Smooth muscle cell (in vitro differentiated cells): Measurements from ENCODE around the gene OR2S2. TPM values are rescaled to one million over a fixed set of nuclear protein-coding genes. Genes with fewer than 3 reads are reported as not detected.

Experiments
- DNase-seq: peaks from one replicate; lab custom pipeline; 2025; ENCODE audit not compliant: unreplicated experiment; lab: John Stamatoyannopoulos, UW
- H2AFZ ChIP-seq: fragments of 200-600 bp; sonication (generic); 2 replicates; pipeline ENCODE4 v1.6.0; 2016; ENCODE audit warnings: antibody characterized with exemption, low read depth, mild to moderate bottlenecking
- H3F3A ChIP-seq: fragments of 200-600 bp; sonication (generic); 2 replicates; pipeline ENCODE4 v1.6.0; 2017; ENCODE audit warnings: antibody characterized with exemption, low read depth
- H3K27ac ChIP-seq: fragments of 200-600 bp; sonication (generic); 2 replicates; pipeline ENCODE4 v1.5.1; 2016; ENCODE audit warnings: low read depth, mild to moderate bottlenecking
- H3K27me3 ChIP-seq: fragments of 200-600 bp; sonication (generic); 2 replicates; pipeline ENCODE4 v1.6.1; 2016; ENCODE audit warnings: low read depth, mild to moderate bottlenecking
- H3K36me3 ChIP-seq: fragments of 200-600 bp; sonication (generic); 2 replicates; pipeline ENCODE4 v1.5.1; 2016; ENCODE audit warnings: low read depth
- H3K4me1 ChIP-seq: fragments of 200-600 bp; sonication (generic); 2 replicates; pipeline ENCODE4 v1.5.1; 2016; ENCODE audit warnings: low read depth
- H3K4me2 ChIP-seq: fragments of 200-600 bp; sonication (generic); 2 replicates; pipeline ENCODE4 v1.6.0; 2016; ENCODE audit warnings: mild to moderate bottlenecking
- H3K4me3 ChIP-seq: fragments of 200-600 bp; sonication (generic); 2 replicates; pipeline ENCODE4 v1.5.1; 2016; ENCODE audit warnings: mild to moderate bottlenecking
- H3K79me2 ChIP-seq: fragments of 200-600 bp; sonication (generic); 2 replicates; pipeline ENCODE4 v1.6.0; 2016; ENCODE audit warnings: low read depth, mild to moderate bottlenecking
- H3K9ac ChIP-seq: fragments of 200-600 bp; sonication (generic); 2 replicates; pipeline ENCODE4 v1.6.0; 2016; ENCODE audit warnings: low read depth
- H3K9me3 ChIP-seq: fragments of 200-600 bp; sonication (generic); replicated peaks from 2 replicates; pipeline ENCODE4 v1.5.1; 2016; ENCODE audit warnings: low read depth
- H4K20me1 ChIP-seq: fragments of 200-600 bp; sonication (generic); 2 replicates; pipeline ENCODE4 v1.6.0; 2016; ENCODE audit warnings: low read depth
- CTCF ChIP-seq: fragments of 200-600 bp; sonication (generic); IDR thresholded peaks from 2 replicates; pipeline ENCODE4 v1.5.1; 2017; ENCODE audit warnings: borderline replicate concordance, mild to moderate bottlenecking, antibody characterized with exemption; ENCODE audit not compliant: insufficient read depth, poor library complexity, severe bottlenecking
- WGBS: methylation state at CpG from one replicate; pipeline ENCODE4 v1.1.7; 2016; ENCODE audit warnings: low lambda C conversion rate; 5-methylcytosine and 5-hydroxymethylcytosine counted together
- polyA plus RNA-seq: library from polyadenylated mRNA; unstranded; fragments of >200 nt; fragmentation: Nextera tagmentation; extraction: Ambion mirVana; gene quantifications from 2 replicates; pipeline ENCODE4 v1.2.1, GENCODE V29; 2016
- total RNA-seq: library from RNA; depleted of rRNA; stranded (reverse); fragments of >200 nt; gene quantifications from 2 replicates; pipeline ENCODE4 v1.2.3, GENCODE V29; 2014

Gene OR2S2, protein sequence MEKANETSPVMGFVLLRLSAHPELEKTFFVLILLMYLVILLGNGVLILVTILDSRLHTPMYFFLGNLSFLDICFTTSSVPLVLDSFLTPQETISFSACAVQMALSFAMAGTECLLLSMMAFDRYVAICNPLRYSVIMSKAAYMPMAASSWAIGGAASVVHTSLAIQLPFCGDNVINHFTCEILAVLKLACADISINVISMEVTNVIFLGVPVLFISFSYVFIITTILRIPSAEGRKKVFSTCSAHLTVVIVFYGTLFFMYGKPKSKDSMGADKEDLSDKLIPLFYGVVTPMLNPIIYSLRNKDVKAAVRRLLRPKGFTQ
- total RNA-seq (0.13 TPM in 1 of 2 replicates, not detected in the other), polyA plus RNA-seq (0.21 TPM in 1 of 2 replicates, not detected in the other)

GRCh38 chr9:35958104-35958837, at the start of gene OR2S2:
Gene OR2S2 (minus strand): TSS chr9:35958154. CDS start chr9:35958098, 56 bp downstream.
- Histone ChIP-seq H3K27ac (no peak within 1 kb of the TSS), H3K4me3 (no peak within 1 kb of the TSS), H4K20me1 (no peaks in the 10 kb centered on the region), H3K4me1 (no peaks in the 10 kb centered on the region), H3F3A (no peaks in the 10 kb centered on the region), H3K27me3 (no peaks in the 10 kb centered on the region), H3K79me2 (no peaks in the 10 kb centered on the region), H3K9me3 (no peaks in the 10 kb centered on the region), H3K36me3 (no peaks in the 10 kb centered on the region), H3K4me2 (no peak within 1 kb of the TSS), H3K9ac (no peak within 1 kb of the TSS), H2AFZ (no peak within 1 kb of the TSS)
- 89% methylated on average over 5 of the region's 5 CpGs for WGBS
- DNase-seq, result no peak
- no peak for TF ChIP-seq CTCF

- H3K9me3 ChIP-seq, result no peaks in the 10 kb centered on the region
- no peaks in the 10 kb centered on the region for H3K36me3 ChIP-seq
- H3K4me2 ChIP-seq, result no peak overlapping the region
- H3K79me2 ChIP-seq, result no peaks in the 10 kb centered on the region
- H2AFZ ChIP-seq, result no peak overlapping the region
- H3F3A ChIP-seq, result no peaks in the 10 kb centered on the region
- TF ChIP-seq CTCF, result no peak
- H3K27ac ChIP-seq, result no peak overlapping the region
- no peaks in the 10 kb centered on the region for H3K4me1 ChIP-seq
- H3K4me3 ChIP-seq, result no peak overlapping the region
- no peaks in the 10 kb centered on the region for H4K20me1 ChIP-seq
- no peak for DNase-seq
- no peak overlapping the region for H3K9ac ChIP-seq
- WGBS, result 93% methylated on average over 1 of the region's 1 CpG
- no peaks in the 10 kb centered on the region for H3K27me3 ChIP-seq
Measured at GRCh38 chr9:36007316-36007708, 49.4 kb upstream of the OR2S2 start.

DNA sequence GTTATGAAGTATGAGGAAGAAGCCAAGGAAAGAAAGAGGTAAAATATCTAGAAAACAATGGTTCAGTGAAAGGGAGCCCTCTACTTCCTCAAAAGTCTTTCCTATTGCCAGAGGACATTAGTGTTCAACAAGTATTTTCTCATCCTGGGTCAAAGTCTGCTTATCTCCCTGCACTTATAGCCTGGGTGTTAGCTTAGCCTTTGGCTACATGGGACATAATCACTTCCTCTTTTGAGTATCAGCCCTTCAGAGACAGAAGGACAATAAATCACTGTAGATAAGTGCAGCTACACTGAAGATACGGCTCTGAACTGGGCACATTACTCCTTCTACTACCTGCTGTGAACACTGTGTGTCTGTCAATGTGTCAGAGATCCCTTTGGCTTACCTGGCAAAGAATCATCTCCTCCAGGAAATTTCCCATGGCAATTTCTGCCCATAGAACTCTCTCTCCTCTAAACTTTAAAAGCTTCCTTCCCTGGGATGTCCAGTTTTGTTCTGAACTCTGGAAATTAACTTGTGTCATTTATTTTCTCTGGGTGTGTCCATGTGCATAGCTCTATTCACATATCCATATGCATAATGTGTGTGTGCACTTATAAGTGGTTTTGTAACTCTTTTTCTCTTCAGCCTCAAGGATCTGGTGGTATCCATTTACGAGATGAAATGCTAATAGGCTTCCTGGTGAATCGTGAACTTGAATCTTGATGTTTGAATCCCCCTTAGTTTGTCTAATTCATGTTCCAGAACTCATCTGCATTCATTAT, 48.8 kb upstream of the OR2S2 start:
- TF ChIP-seq CTCF, result no peak
- Histone ChIP-seq H3K79me2 (no peaks in the 10 kb centered on the region), H3K4me1 (no peaks in the 10 kb centered on the region), H3K27me3 (no peaks in the 10 kb centered on the region), H2AFZ (no peak overlapping the region), H3K4me3 (no peak overlapping the region), H3K9ac (no peak overlapping the region), H4K20me1 (no peaks in the 10 kb centered on the region), H3K4me2 (no peak overlapping the region), H3F3A (no peaks in the 10 kb centered on the region), H3K36me3 (no peaks in the 10 kb centered on the region), H3K27ac (no peak overlapping the region), H3K9me3 (no peaks in the 10 kb centered on the region)
- 72% methylated on average over 3 of the region's 3 CpGs for WGBS
- no peak for DNase-seq
